ENCODE measurements around the gene ARHGAP6.
A peak's percentile ranks its signal among the peaks of the same experiment; 100 is the strongest.

Gene ARHGAP6

GRCh38 chrX:11119313-11119943 lies 546.3 kb downstream of the ARHGAP6 start:
- no peaks in the 10 kb centered on the region for H3K27me3 ChIP-seq (ENCODE audit: insufficient read depth, insufficient read length)
- TF ChIP-seq SUZ12 (IDR thresholded peaks at IDR 0.05; ENCODE audit: extremely low read depth, insufficient read depth, insufficient read length): no peak
- TF ChIP-seq YY1 (IDR thresholded peaks at IDR 0.05; ENCODE audit: insufficient read depth, insufficient read length): no peak
- no peak for TF ChIP-seq ZNF274 (IDR thresholded peaks at IDR 0.05; ENCODE audit: low read depth, low read length)
- H3K9me3 ChIP-seq (ENCODE audit: insufficient read depth, low read length): no peaks in the 10 kb centered on the region
- DNase-seq (ENCODE audit: low read depth, low spot score): no peak
- H3K36me3 ChIP-seq (ENCODE audit: insufficient read depth, insufficient read length, low read length): peaks cover 84% of the 10 kb centered on the region
- H3K9ac ChIP-seq (ENCODE audit: insufficient read length, low read depth): no peak overlapping the region
- no peaks in the 10 kb centered on the region for H3K4me1 ChIP-seq (ENCODE audit: insufficient read depth, insufficient read length)
- no peak overlapping the region for H3K4me3 ChIP-seq (ENCODE audit: insufficient read length, low read depth)

- Histone ChIP-seq H3K4me3 (ENCODE audit: insufficient read length, low read depth) (no peak overlapping the region), H3K9ac (ENCODE audit: insufficient read length, low read depth) (no peak overlapping the region), H3K36me3 (ENCODE audit: insufficient read depth, insufficient read length, low read length) (peaks cover 100% of the 10 kb centered on the region), H3K9me3 (ENCODE audit: insufficient read depth, low read length) (no peaks in the 10 kb centered on the region), H3K27me3 (ENCODE audit: insufficient read depth, insufficient read length) (no peaks in the 10 kb centered on the region), H3K4me1 (ENCODE audit: insufficient read depth, insufficient read length) (no peaks in the 10 kb centered on the region)
- DNase-seq (ENCODE audit: low read depth, low spot score): no peak
- TF ChIP-seq ZNF274 (IDR thresholded peaks at IDR 0.05; ENCODE audit: low read depth, low read length) (no peak), SUZ12 (IDR thresholded peaks at IDR 0.05; ENCODE audit: extremely low read depth, insufficient read depth, insufficient read length) (no peak), YY1 (IDR thresholded peaks at IDR 0.05; ENCODE audit: insufficient read depth, insufficient read length) (no peak)
Observed at GRCh38 chrX:11117745-11118144, 548.0 kb downstream of the ARHGAP6 start.

GRCh38 chrX:11113731-11114130 lies 552.0 kb downstream of the ARHGAP6 start:
- H3K36me3 ChIP-seq (ENCODE audit: insufficient read depth, insufficient read length, low read length): peaks cover 71% of the 10 kb centered on the region
- H3K9ac ChIP-seq (ENCODE audit: insufficient read length, low read depth): no peak overlapping the region
- no peak for DNase-seq (ENCODE audit: low read depth, low spot score)
- peaks cover 3% of the 10 kb centered on the region for H3K4me1 ChIP-seq (ENCODE audit: insufficient read depth, insufficient read length)
- peaks cover 16% of the 10 kb centered on the region for H3K9me3 ChIP-seq (ENCODE audit: insufficient read depth, low read length)
- H3K27me3 ChIP-seq (ENCODE audit: insufficient read depth, insufficient read length): no peaks in the 10 kb centered on the region
- no peak for TF ChIP-seq SUZ12 (IDR thresholded peaks at IDR 0.05; ENCODE audit: extremely low read depth, insufficient read depth, insufficient read length)
- TF ChIP-seq YY1 (IDR thresholded peaks at IDR 0.05; ENCODE audit: insufficient read depth, insufficient read length): no peak
- no peak for TF ChIP-seq ZNF274 (IDR thresholded peaks at IDR 0.05; ENCODE audit: low read depth, low read length)
- H3K4me3 ChIP-seq (ENCODE audit: insufficient read length, low read depth): no peak overlapping the region

- Histone ChIP-seq H3K9me3 (ENCODE audit: insufficient read depth, low read length) (peaks cover 19% of the 10 kb centered on the region), H3K27me3 (ENCODE audit: insufficient read depth, insufficient read length) (no peaks in the 10 kb centered on the region)
- DNase-seq (ENCODE audit: low read depth, low spot score): no peak
Observed at GRCh38 chrX:11111947-11112346, 553.8 kb downstream of the ARHGAP6 start.

GRCh38 chrX:11111037-11111851 lies 554.5 kb downstream of the ARHGAP6 start, which contains the start of gene HCCS:
TSS of gene HCCS (plus strand) at chrX:11111332. CDS start at chrX:11112061, 729 bp downstream.
- peak; percentile 54 for DNase-seq (ENCODE audit: low read depth, low spot score)
- H3K9me3 ChIP-seq (ENCODE audit: insufficient read depth, low read length): peaks cover 19% of the 10 kb centered on the region
- H3K4me1 ChIP-seq (ENCODE audit: insufficient read depth, insufficient read length): peaks cover 3% of the 10 kb centered on the region

More at GRCh38 chrX:11111947-11112346, 553.8 kb downstream of the ARHGAP6 start:
- TF ChIP-seq ZNF274 (IDR thresholded peaks at IDR 0.05; ENCODE audit: low read depth, low read length) (no peak), YY1 (IDR thresholded peaks at IDR 0.05; ENCODE audit: insufficient read depth, insufficient read length) (no peak), SUZ12 (IDR thresholded peaks at IDR 0.05; ENCODE audit: extremely low read depth, insufficient read depth, insufficient read length) (no peak)
- peak overlapping the region; percentile 95 for H3K9ac ChIP-seq (ENCODE audit: insufficient read length, low read depth)
- H3K36me3 ChIP-seq (ENCODE audit: insufficient read depth, insufficient read length, low read length): peaks cover 54% of the 10 kb centered on the region
- H3K4me1 ChIP-seq (ENCODE audit: insufficient read depth, insufficient read length): peaks cover 3% of the 10 kb centered on the region
- H3K4me3 ChIP-seq (ENCODE audit: insufficient read length, low read depth): peak overlapping the region; percentile 87

GRCh38 chrX:11109968-11110367 lies 555.8 kb downstream of the ARHGAP6 start:
- Histone ChIP-seq H3K27me3 (ENCODE audit: insufficient read depth, insufficient read length) (no peaks in the 10 kb centered on the region), H3K9me3 (ENCODE audit: insufficient read depth, low read length) (peaks cover 19% of the 10 kb centered on the region), H3K4me3 (ENCODE audit: insufficient read length, low read depth) (no peak overlapping the region), H3K4me1 (ENCODE audit: insufficient read depth, insufficient read length) (peaks cover 3% of the 10 kb centered on the region), H3K9ac (ENCODE audit: insufficient read length, low read depth) (no peak overlapping the region), H3K36me3 (ENCODE audit: insufficient read depth, insufficient read length, low read length) (peaks cover 47% of the 10 kb centered on the region)
- no peak for DNase-seq (ENCODE audit: low read depth, low spot score)
- TF ChIP-seq YY1 (IDR thresholded peaks at IDR 0.05; ENCODE audit: insufficient read depth, insufficient read length) (no peak), SUZ12 (IDR thresholded peaks at IDR 0.05; ENCODE audit: extremely low read depth, insufficient read depth, insufficient read length) (no peak), ZNF274 (IDR thresholded peaks at IDR 0.05; ENCODE audit: low read depth, low read length) (no peak)

More at GRCh38 chrX:11111037-11111851, 554.5 kb downstream of the ARHGAP6 start, which contains the start of gene HCCS:
- Histone ChIP-seq H3K9ac (ENCODE audit: insufficient read length, low read depth) (peak within 1 kb of the TSS; percentile 95), H3K4me3 (ENCODE audit: insufficient read length, low read depth) (peak within 1 kb of the TSS; percentile 87), H3K36me3 (ENCODE audit: insufficient read depth, insufficient read length, low read length) (peaks cover 51% of the 10 kb centered on the region), H3K27me3 (ENCODE audit: insufficient read depth, insufficient read length) (no peaks in the 10 kb centered on the region)
- TF ChIP-seq SUZ12 (IDR thresholded peaks at IDR 0.05; ENCODE audit: extremely low read depth, insufficient read depth, insufficient read length) (no peak), ZNF274 (IDR thresholded peaks at IDR 0.05; ENCODE audit: low read depth, low read length) (no peak), YY1 (IDR thresholded peaks at IDR 0.05; ENCODE audit: insufficient read depth, insufficient read length) (no peak)
